HG03520 (cell line): ENCODE data around the gene TST.

ENCODE experiments used
- ATAC-seq: cut with Tn5 transposase; IDR thresholded peaks from one replicate; pipeline ENCODE4 v1.9.1; 2021; ENCODE audit warnings: mild to moderate bottlenecking, moderate library complexity; ENCODE audit not compliant: unreplicated experiment

The TST gene

DNA sequence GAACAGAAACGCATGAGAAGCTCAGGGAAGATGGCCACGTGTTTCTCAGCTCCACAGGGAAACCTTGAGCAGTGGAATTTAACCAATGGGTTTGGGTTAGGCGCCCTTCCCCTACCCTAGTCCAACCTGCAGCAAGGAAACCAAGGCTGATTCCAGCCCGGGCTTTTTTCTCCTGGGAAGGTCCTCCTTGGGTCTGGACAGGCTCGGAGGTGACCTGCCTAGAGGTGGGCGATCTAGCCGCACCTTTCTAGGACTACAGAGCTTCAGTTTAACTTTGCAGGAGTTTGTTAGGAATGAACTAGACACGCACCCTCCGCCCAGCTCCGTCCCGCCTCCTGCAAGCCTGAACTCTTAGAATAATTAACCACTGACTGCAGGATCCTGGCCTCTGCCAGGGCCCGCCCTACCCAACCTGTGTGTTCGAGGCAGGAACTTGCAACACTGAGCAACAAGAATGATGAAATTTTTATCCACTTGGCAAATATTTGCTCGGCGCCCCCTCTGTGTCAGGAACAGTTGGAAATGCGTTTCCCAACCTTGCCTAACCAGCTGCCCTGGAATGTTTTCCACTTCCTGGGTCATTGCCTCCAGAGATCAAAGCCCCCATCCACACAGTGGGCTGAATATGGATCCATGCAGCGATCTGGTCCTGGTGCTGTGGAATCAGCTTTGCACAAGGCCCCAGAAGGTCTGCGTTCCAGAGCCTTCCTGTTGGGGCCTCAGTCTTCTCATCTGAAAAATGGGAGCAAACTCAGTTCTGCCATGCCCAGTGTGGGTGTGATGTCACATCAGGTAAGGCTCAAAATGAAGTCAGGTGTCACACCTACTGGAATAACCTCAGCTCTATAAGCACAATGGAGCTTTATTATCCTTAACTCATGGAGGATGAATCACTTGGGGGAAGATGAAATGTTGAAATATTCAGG, 13.6 kb upstream of the TST start:
- no peak for ATAC-seq

DNA sequence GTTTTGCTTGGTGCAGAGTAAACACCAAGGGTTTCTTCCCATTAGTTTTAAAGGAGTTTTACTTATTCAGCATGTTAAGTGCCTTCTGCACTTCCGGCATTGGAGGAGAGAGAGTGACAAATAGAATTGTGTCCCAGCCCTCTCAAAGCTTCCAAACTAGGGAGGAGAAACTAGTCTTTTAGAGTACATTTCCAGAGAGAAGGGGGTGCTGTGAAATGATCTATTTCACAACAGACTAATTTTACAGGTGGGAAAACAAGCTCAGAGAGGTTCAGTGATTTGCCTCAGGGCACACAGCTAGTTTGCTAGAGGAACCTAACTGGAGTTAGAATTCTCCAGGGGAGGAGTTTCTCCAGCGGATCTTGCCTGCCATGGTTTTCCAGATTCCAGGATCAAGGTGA, 12.9 kb upstream of the TST start:
- ATAC-seq = no peak

DNA sequence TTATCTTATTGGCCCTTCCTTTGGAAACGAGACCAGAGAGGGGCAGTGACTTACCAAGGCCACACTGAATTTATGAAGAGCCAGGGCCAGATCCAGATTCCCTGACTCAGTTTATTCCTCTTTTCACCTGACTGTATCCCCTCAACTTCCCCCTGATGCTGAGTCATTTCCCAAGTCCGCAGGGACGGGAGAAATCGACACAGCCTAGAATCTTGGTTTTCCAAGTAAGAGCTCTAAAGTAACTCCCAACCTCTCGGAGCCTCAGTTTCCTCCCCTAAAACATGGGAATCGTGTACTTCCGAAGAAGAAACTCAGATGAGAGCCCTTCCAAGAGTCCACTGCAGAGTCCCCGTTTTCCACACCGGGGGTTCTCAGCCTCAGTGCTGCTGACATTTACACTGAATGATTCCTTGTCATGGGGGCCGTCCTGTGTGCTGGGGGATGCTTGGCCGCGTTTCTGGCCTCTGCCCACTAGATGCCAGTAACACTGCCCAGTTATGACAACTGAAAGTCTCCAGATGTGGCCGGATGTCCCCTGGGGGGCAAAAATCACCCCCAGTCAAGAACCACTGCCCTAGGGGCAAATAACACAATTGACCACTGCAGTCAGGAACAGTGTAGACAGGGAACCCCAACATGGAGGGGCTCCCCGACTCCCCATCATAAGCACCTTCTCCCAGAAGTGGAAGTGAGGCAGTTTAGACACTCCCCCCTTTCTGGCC, 11.5 kb upstream of the TST start:
- ATAC-seq = no peak

DNA sequence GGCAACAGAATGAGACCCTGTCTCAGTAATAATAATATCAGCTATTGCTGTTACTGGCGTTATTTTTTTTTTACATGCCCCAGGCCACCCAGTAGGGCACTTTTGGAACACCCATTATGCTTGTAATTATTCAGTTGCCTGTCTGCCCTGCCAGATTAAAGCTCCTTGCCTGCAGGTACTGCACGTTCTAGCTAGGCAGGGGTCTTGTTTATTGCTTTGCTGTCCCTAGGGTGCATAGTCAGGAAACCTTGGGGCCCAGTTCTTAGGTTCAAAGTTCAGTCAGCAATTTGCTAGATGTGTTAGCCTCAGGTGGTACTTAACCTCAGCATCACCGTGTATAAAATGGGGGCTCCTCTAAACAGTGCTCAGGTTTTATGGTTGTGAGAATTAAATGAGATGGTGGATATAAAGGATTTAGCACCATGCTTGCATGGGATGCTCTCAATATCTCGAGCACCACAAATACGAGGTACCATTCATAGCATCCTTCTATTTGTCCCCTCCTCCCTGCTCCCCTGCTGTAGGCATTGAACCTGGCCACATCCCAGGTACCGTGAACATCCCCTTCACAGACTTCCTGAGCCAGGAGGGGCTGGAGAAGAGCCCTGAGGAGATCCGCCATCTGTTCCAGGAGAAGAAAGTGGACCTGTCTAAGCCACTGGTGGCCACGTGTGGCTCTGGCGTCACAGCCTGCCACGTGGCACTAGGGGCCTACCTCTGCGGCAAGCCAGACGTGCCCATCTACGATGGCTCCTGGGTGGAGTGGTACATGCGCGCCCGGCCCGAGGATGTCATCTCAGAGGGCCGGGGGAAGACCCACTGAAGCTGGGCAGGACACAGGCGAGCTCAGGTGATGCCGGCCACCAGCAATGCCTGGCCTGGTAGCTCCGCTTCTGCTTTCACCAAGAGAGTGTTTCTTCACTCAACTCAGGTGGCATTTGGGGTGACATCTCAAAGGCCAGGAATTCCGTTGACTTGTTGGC, 9.7 kb upstream of the TST start:
- ATAC-seq = no peak

DNA sequence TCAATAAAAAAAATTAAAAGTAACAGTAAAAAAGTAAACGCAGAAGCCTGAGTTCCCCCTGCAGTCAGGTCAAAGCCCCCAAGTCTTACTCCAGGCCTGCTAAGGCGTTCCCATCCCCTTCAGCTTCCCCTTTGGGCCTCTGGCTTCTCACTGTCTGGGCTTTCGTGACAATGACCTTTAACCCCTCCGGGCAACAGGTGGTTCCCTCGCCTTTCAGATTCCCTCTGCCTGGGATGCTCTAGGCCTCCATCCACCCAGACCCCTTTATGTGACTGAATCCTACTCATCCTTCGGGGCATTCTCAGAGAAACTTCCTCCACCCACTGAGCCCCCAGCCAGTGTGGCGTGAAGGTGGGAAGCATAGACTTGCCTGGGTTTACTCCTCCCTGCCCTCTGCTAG, 8.3 kb upstream of the TST start:
- ATAC-seq = no peak

DNA sequence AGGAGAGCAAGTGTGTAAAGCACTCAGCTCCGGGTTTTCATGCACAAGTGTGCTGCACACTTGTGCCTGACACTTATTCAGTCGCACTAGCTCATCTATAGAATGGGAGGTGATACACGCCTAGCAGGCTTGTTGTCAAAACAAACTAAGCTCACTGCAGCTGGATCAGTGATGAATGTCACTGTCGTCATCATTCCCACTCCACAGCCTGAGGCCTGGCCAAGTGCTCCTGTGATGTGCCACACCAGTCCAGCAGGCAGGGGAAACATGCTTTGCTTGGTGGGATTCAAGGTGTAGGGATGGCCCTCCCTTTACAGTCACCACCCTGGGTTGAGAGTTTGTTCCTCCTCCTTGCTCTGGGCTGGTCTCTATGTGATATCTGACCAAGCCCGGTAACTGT, 7.1 kb upstream of the TST start:
- ATAC-seq = no peak

DNA sequence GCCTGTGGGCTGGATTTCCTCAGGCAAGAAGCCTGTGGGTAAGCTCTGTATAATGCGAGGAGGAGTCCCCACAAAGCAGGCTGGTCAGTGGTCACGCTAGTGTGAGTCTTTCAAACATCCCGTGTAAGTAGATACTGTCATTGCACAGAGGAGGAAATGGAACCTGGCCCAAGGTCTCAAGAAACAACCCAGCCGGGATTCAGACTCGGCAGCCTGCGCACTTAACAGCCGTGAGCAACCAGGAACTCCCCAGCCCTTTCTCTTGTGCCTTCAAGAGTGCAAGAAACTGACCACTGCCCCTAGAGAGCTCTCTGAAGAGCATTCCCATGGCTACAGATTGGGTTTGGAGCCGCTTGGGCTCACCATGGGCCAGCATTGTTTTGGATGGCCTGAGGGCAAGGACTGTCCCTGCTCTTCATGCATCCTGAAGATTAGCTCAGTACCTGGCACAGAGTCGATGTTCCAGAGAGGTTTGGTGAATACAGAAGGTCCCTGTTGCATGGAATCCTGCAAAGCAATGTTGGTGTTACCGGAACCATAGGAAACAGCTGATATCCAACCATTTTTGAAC, 6.3 kb upstream of the TST start:
- no peak for ATAC-seq

DNA sequence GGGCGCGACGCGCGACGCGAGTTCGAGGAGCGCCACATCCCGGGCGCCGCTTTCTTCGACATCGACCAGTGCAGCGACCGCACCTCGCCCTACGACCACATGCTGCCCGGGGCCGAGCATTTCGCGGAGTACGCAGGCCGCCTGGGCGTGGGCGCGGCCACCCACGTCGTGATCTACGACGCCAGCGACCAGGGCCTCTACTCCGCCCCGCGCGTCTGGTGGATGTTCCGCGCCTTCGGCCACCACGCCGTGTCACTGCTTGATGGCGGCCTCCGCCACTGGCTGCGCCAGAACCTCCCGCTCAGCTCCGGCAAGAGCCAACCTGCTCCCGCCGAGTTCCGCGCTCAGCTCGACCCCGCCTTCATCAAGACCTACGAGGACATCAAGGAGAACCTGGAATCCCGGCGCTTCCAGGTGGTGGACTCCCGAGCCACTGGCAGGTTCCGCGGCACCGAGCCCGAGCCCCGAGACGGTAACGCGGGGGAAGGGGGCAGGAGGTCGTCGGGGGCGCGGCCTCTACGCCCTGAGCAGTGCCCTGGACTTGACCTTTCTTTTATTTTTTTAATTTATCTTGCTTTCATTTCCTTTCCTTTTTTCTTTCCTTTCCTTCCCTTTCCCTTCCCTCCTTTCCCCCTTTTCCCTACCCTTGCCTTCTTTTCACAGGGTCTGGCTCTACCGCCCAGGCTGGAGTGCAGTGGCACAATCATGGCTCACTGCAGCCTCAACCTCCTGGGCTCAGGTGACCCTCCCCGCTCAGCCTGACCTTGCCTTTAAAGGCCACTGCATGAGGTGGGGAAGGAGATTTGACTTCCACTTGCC, 5.3 kb upstream of the TST start:
- no peak for ATAC-seq

DNA sequence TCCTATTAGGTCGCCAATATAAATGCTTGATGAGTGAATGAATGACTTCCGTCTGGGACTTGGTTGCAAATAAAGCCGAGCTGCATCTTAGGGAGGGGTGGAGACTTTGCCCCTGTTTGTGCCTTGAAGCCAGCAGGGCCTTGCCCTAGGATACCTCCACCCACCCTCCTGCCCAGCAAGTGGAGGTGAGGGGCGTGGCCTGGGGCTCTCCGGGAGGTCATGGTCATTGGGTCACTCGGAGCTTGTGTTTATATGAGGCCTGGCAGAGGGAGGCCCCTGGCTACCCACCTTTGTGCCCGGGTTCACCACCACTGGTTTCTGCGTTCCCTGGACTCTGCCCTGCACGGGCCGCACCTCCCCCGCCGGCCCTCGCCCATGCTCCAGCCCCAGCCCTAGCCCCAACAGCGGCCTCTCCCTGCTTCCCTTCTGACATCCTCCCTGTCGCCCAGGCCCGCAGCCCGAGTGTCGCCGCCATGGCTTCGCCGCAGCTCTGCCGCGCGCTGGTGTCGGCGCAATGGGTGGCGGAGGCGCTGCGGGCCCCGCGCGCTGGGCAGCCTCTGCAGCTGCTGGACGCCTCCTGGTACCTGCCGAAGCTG, 4.6 kb upstream of the TST start:
- no peak for ATAC-seq

DNA sequence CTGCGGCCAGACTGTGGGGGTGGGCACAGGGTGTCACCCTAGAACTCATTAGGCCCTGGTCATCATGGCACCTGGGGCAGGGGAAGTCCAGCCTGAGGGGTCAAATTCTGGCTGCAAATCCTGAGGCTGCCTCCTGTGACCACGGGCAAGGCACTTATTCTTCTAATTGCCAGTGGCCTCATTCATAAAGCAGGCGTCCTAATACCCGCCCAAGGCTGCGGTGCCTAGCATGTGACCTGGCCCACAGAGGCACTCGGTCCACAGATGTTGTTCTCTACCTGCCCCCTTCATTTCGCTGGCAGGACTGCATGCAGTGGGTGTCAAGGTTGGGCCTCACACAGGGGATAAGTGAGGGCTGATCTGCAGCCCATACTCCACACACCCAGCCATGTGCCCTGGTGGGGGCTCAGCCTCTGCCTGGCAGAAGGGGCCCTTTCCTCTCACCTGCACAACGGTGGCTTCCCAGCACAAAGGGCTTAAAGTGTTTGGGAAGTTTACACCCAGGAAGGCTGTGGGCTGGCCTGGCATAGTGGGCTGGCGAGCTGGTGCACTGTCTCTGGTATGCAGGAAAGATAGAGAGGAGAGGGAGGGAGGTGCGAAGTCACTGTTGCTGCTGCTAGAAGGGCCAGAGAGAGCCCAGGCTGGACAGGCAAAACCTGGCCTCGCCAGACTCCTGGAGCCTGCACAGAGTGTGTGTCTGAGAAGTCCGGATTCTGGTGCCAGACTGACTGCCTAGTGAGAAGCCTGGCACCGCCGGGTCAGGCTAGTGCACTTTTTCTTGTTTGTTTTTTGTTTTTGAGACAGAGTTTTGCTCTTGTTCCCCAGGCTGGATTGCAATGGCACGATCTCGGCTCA, 3.5 kb upstream of the TST start:
- no peak for ATAC-seq

DNA sequence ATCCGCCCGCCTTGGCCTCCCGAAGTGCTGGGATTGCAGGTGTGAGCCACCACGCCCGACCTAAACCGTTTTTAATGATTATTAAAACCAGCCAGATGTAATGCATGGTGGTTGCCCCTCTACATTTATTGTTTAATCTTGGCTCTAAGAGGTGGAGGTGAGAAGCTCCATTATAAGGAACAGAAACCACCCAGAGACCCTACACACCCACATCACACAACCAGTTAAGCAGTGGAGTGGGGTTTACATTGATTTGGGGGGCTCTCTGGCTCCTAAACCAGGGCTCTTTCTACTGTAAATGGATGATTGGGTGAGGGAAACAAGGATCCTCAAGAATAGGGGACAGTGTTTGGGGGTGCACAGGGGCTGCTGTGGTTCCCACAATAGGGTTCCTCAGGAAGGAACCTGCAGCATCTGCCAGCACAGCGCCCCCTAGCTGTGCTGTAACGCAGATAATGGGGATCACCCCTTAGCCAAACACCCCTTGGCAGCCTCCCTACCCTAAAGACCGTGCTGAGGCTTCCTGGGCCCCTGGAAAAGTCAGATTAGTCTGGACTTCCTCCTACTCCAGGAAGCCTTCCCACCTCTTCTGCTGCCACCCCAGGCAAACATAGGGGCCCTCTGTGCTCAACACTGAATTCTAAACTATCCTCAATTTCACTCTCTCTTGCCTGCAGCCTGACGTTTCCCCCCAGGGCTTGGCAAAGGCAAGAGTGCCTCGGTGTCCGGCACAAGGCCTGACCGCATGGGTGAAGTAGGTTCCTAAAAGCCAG, 2.6 kb upstream of the TST start:
- ATAC-seq = no peak

DNA sequence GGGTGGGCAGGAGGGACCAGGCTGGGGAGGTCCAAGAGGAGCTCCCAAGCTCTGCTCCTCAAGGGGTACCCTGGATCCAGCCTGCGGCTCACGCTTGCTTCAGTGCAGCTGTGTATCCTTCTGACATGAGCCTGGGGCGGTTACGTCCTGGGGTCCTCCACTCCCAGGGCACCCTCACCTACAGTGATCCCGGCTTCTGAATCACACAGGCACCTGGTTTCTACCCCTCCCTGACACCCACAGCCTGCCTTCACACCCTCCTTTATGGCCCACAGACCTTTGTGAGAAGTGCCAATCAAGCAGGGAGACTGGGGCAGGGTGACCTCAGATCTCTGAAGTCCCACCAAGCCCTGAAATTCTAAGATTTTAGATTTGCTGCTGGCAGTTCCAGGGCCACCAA, 1.8 kb upstream of the TST start:
- ATAC-seq = no peak

DNA sequence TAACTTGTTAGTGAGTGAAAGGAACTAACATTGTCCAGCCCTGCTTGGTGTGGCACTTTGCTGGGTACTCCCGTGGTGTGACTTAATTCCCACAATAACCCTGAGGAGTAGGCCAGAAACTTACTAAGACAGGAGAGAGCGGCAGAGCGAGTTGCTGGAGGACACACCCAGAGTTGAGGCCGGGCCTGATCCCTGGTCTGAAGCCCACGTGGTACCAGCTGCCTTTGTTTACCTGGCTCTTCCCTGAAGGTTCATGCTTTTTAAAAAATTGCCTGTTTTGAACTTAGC, 889 bp upstream of the TST start:
- no peak for ATAC-seq

DNA sequence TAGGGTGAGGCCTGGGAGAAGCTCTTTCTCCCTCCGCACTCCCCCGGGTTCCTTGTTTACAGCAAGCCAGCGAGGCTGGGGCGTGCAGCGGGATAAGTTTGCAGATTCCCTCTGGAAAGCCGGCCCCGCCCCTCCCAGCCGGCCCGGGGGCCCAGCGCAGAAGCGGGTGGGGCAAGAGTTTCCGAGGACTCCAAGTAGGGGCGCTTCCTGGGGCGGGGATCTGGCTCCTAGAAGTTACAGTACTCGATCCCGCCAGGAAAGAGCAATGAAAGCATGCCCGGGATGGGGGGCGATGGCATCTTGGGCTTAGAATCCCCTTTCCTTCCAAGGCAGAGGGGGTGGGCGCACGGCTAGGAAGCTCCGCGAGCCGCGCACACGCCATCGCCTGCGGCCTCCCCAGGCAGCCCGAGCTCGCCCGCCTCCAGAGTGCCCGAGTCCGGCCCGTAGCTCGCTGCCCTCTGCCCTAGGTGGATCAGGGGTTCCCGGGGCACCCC, 385 bp downstream of the TST start:
- ATAC-seq = no peak

DNA sequence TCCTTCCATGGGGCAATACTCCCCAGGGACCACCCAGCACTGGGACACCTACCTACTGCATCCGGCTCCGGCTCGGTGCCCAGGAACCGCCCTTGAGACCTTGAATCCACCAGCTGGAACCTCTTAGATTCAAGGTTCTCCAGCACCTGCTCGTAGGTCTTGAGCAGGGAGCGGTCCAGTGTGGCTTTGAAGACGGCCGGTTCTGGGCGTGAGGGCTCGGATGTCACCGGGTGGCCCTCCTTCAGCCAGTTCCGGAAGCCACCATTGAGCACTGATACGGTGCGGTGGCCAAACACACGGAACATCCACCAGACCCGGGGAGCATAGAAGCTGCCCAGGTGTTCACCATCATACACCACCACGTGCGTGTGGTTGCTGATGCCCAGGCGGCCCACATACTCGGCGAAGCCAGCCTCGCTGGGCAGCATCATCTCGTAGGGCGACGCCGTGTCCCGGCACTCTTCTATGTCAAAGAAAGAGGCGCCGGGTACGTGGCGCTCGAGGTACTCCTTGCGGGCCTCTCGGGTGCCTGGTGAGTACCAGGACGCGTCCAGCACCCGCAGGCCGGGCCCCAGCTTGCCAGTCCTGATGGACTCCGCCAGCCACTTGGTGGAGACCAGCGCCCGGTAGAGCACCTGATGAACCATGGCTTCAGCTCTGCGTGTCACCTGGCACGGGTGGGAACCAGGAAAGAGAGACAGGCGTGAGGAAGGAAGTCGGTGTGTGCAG, 997 bp downstream of the TST start:
- ATAC-seq = no peak

DNA sequence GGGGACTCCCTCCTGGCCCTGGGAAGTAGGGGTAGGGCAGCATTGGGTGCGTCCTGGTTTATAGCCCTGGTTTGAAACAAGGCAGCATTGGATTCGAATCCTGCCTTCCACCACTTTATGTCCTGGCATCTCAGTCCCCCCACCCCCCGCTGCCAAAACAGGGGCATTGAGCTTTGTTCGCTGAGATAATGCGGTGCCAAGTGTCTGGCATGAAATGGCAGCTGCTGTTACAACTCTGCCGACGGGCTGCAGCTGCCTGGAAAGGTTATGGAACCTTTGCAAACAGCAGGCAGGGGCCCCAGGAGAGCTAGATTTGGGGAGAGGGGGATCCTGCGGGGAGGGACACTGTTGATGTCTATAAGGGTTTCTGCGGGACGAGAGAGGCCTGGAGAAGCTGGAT, 1.9 kb downstream of the TST start:
- no peak for ATAC-seq
